T1000 (cell line): ENCODE data around the gene DNAJC15.
A peak's percentile ranks its signal among the peaks of the same experiment; 100 is the strongest.
"Not testable (repeated sequence)": the region's sequence is repeated elsewhere in the genome, so short reads cannot be mapped to it uniquely, and the experiment has no call there.

ENCODE experiments used
- DNase-seq: peaks from one replicate; lab custom pipeline; 2025; ENCODE audit warnings: mixed read lengths; lab: John Stamatoyannopoulos, UW

DNAJC15 gene

GRCh38 chr13:43023289-43023963, at the start of gene DNAJC15:
Gene DNAJC15, plus strand, starts transcription at chr13:43023586. Its CDS starts 41 bp downstream, at chr13:43023627.
- DNase-seq: peak; percentile 16

- no peak for DNase-seq
Observed at GRCh38 chr13:42976066-42976465, 47.3 kb upstream of the DNAJC15 start.

GRCh38 chr13:42977219-42977659, 46.1 kb upstream of the DNAJC15 start:
- DNase-seq: no peak

GRCh38 chr13:42981317-42981716, 42.1 kb upstream of the DNAJC15 start:
- DNase-seq: no peak

GRCh38 chr13:42981853-42982252, 41.5 kb upstream of the DNAJC15 start:
- DNase-seq: no peak

- no peak for DNase-seq
Observed at GRCh38 chr13:42984026-42984425, 39.4 kb upstream of the DNAJC15 start.

- no peak for DNase-seq
Observed at GRCh38 chr13:42984691-42985090, 38.7 kb upstream of the DNAJC15 start.

- no peak for DNase-seq
Observed at GRCh38 chr13:42985312-42986175, 37.8 kb upstream of the DNAJC15 start.

- no peak for DNase-seq
Observed at GRCh38 chr13:42986176-42986574, 37.2 kb upstream of the DNAJC15 start.

- no peak for DNase-seq
Observed at GRCh38 chr13:42990291-42991232, 32.8 kb upstream of the DNAJC15 start.

- DNase-seq: not testable (repeated sequence)
Observed at GRCh38 chr13:42991233-42991897, 32.0 kb upstream of the DNAJC15 start.

- DNase-seq: no peak
Observed at GRCh38 chr13:42991898-42992763, 31.3 kb upstream of the DNAJC15 start, which contains the start of gene EPSTI1. Gene EPSTI1, minus strand, starts transcription at chr13:42992241. Its CDS starts 76 bp downstream, at chr13:42992165.

GRCh38 chr13:42992764-42993122, 30.6 kb upstream of the DNAJC15 start:
- no peak for DNase-seq

- DNase-seq: no peak
Observed at GRCh38 chr13:42994878-42995277, 28.5 kb upstream of the DNAJC15 start.

GRCh38 chr13:42996584-42996983, 26.8 kb upstream of the DNAJC15 start:
- no peak for DNase-seq

- DNase-seq: no peak
Observed at GRCh38 chr13:42997381-42997780, 26.0 kb upstream of the DNAJC15 start.

GRCh38 chr13:42999491-42999890, 23.9 kb upstream of the DNAJC15 start:
- DNase-seq: no peak

GRCh38 chr13:43000676-43001075, 22.7 kb upstream of the DNAJC15 start:
- DNase-seq: no peak

GRCh38 chr13:43002021-43002420, 21.4 kb upstream of the DNAJC15 start:
- no peak for DNase-seq

- DNase-seq: no peak
Observed at GRCh38 chr13:43003010-43003409, 20.4 kb upstream of the DNAJC15 start.
